ENCODE results near the gene GSC. TPM values are rescaled to one million over a fixed set of nuclear protein-coding genes. Genes with fewer than 3 reads are reported as not detected.

Gene GSC
- total and polyA plus RNA-seq, 12 donors = 0.06 to 0.54 (median 0.31) TPM; not detected in 5

GRCh38 chr14:94761997-94762377 lies 7.9 kb downstream of the GSC start:
- no peaks in the 10 kb centered on the region for H3K9me3 ChIP-seq
- ATAC-seq = peak in 1 of 8 donors; percentile 20
- no peaks in the 10 kb centered on the region for H3K36me3 ChIP-seq
- no peak for TF ChIP-seq CTCF (IDR thresholded peaks at IDR 0.05)
- intact Hi-C loops (cut with DNase I) = no loop called here
- H3K27me3 ChIP-seq = peaks cover 6 to 94% (median 78%) of the 10 kb centered on the region in 7 donors
- no peak overlapping the region for H3K4me3 ChIP-seq
- H3K4me1 ChIP-seq = no peaks in the 10 kb centered on the region
- WGBS, 2 donors = 65 to 71% methylated on average over 10 of the region's 10 CpGs
- H3K27ac ChIP-seq = peak overlapping the region in 3 of 10 donors; percentile 10 to 21 (median 12)
- DNase-seq = no peak

- Histone ChIP-seq H3K36me3 (no peaks in the 10 kb centered on the region), H3K27ac (peak overlapping the region in 2 of 10 donors; percentile 12 to 21), H3K4me3 (no peak overlapping the region), H3K27me3 (peaks cover 6 to 89% (median 73%) of the 10 kb centered on the region in 7 donors), H3K9me3 (no peaks in the 10 kb centered on the region), H3K4me1 (no peaks in the 10 kb centered on the region)
- 56 to 59% methylated on average over 12 of the region's 12 CpGs for WGBS, 2 donors
- intact Hi-C loops (cut with DNase I) = no loop called here
- no peak for TF ChIP-seq CTCF (IDR thresholded peaks at IDR 0.05)
- DNase-seq (no peak), ATAC-seq (peak; percentile 13 to 67 (median 54))
These were observed 8.4 kb downstream of the GSC start for GRCh38 chr14:94761348-94761996.

GRCh38 chr14:94756310-94756882 lies 13.5 kb downstream of the GSC start:
- peak in 3 of 8 donors; percentile 20 to 50 (median 25) for ATAC-seq
- no peak overlapping the region for H3K27ac ChIP-seq
- TF ChIP-seq CTCF (IDR thresholded peaks at IDR 0.05) = no peak

GRCh38 chr14:94754391-94754942 lies 15.4 kb downstream of the GSC start:
- ATAC-seq (no peak), DNase-seq (no peak)
- no peak overlapping the region for H3K27ac ChIP-seq
- TF ChIP-seq CTCF (IDR thresholded peaks at IDR 0.05) = no peak
- peaks cover 0 to 6% (median 0%) of the 10 kb centered on the region in 9 donors for H3K4me1 ChIP-seq
- no peaks in the 10 kb centered on the region for H3K9me3 ChIP-seq
- H3K27me3 ChIP-seq = peaks cover 0 to 44% (median 9%) of the 10 kb centered on the region in 7 donors
- WGBS, 2 donors = 78 to 83% methylated on average over 6 of the region's 6 CpGs
- no peaks in the 10 kb centered on the region for H3K36me3 ChIP-seq
- intact Hi-C loops (cut with DNase I) = no loop called here
- H3K4me3 ChIP-seq = no peak overlapping the region

More at GRCh38 chr14:94756310-94756882, 13.5 kb downstream of the GSC start:
- Histone ChIP-seq H3K27me3 (peaks cover 0 to 47% (median 22%) of the 10 kb centered on the region in 7 donors), H3K36me3 (no peaks in the 10 kb centered on the region), H3K4me3 (no peak overlapping the region), H3K9me3 (no peaks in the 10 kb centered on the region), H3K4me1 (peaks cover 0 to 6% (median 0%) of the 10 kb centered on the region in 9 donors)
- intact Hi-C loops (cut with DNase I) = no loop called here
- DNase-seq = no peak
- WGBS, 2 donors = 25 to 41% methylated on average over 3 of the region's 3 CpGs
